Measurements from ENCODE around the gene CRX.
A peak's percentile ranks its signal among the peaks of the same experiment; 100 is the strongest.
"Not testable (repeated sequence)": the region's sequence is repeated elsewhere in the genome, so short reads cannot be mapped to it uniquely, and the experiment has no call there.

Gene CRX

GRCh38 chr19:47813304-47813994 is 8.3 kb upstream of the CRX start:
- TF ChIP-seq, protein P1, sequence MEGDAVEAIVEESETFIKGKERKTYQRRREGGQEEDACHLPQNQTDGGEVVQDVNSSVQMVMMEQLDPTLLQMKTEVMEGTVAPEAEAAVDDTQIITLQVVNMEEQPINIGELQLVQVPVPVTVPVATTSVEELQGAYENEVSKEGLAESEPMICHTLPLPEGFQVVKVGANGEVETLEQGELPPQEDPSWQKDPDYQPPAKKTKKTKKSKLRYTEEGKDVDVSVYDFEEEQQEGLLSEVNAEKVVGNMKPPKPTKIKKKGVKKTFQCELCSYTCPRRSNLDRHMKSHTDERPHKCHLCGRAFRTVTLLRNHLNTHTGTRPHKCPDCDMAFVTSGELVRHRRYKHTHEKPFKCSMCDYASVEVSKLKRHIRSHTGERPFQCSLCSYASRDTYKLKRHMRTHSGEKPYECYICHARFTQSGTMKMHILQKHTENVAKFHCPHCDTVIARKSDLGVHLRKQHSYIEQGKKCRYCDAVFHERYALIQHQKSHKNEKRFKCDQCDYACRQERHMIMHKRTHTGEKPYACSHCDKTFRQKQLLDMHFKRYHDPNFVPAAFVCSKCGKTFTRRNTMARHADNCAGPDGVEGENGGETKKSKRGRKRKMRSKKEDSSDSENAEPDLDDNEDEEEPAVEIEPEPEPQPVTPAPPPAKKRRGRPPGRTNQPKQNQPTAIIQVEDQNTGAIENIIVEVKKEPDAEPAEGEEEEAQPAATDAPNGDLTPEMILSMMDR (conservative IDR thresholded peaks at IDR 0.05), result peak; percentile 83
- no peak overlapping the region for H3K27ac ChIP-seq

GRCh38 chr19:47813995-47814328 is 7.8 kb upstream of the CRX start:
- TF ChIP-seq, protein P1 (conservative IDR thresholded peaks at IDR 0.05), result peak; percentile 56
- H3K27ac ChIP-seq, result no peak overlapping the region

DNA sequence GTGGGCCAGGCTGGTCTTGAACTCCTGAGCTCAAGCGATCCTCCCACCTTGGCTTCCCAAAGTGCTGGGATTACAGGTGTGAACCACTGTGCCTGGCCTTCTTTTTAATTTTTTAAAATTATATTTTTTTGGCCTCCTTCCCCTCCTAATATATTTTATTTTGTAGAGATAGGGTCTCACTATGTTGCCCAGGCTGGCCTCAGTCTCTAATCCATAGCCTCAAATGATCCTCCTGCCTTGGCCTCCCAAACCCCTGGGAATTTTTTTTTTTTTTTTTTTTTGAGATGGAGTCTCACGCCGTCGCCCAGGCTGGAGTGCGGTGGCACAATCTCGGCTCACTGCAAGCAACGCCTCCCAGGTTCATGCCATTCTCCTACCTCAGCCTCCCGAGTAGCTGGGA is 5.5 kb upstream of the CRX start:
- H3K27ac ChIP-seq, result not testable (repeated sequence)

GRCh38 chr19:47818221-47818620 is 3.5 kb upstream of the CRX start:
- not testable (repeated sequence) for H3K27ac ChIP-seq

- H3K27ac ChIP-seq, result no peak overlapping the region
- TF ChIP-seq, protein P1 (conservative IDR thresholded peaks at IDR 0.05), result no peak
These were observed 1.9 kb upstream of the CRX start for GRCh38 chr19:47819858-47820257.

GRCh38 chr19:47820410-47820809 is 1.3 kb upstream of the CRX start:
- TF ChIP-seq, protein P1 (conservative IDR thresholded peaks at IDR 0.05), result no peak
- H3K27ac ChIP-seq, result no peak overlapping the region

- TF ChIP-seq, protein P1 (conservative IDR thresholded peaks at IDR 0.05), result no peak
- H3K27ac ChIP-seq, result no peak overlapping the region
These were observed 2.7 kb downstream of the CRX start for GRCh38 chr19:47824396-47824795.

GRCh38 chr19:47826800-47827199 is 5.1 kb downstream of the CRX start:
- TF ChIP-seq, protein P1 (conservative IDR thresholded peaks at IDR 0.05), result no peak
- no peak overlapping the region for H3K27ac ChIP-seq

DNA sequence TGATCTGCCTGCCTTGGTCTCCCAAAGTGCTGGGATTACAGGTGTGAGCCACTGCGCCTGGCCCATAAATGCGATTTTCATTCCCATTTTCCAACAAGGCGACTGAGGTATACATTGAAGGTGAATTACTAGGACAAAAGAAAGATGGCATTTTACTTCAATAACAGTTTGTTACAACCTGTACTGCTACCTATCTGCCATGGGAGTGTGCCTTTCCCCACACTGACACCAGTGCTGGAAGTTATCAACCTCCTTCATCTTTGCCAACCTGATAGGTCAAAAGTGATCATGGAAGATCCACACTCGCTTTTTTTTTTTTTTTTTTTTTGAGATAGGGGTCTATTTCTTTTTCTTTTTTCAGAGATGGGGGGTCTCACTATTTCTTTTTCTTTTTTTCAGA is 11.0 kb downstream of the CRX start:
- H3K27ac ChIP-seq, result no peak overlapping the region
- TF ChIP-seq, protein P1 (conservative IDR thresholded peaks at IDR 0.05), result no peak
